GOT3 (cell line): ENCODE results near the gene SPINK13.
"Not testable (repeated sequence)": the region's sequence is repeated elsewhere in the genome, so short reads cannot be mapped to it uniquely, and the experiment has no call there.

Experiments
- DNase-seq: peaks from one replicate; lab custom pipeline; 2025; ENCODE audit warnings: mixed read lengths; lab: John Stamatoyannopoulos, UW

The SPINK13 gene

GRCh38 chr5:148312153-148312552, 43.6 kb downstream of the SPINK13 start, which contains the start of gene SPINK7:
Gene SPINK7 (plus strand): TSS chr5:148312423. CDS start chr5:148312484, 61 bp downstream.
- no peak for DNase-seq

GRCh38 chr5:148314187-148314586, 45.6 kb downstream of the SPINK13 start:
- no peak for DNase-seq

GRCh38 chr5:148314731-148315130, 46.1 kb downstream of the SPINK13 start:
- no peak for DNase-seq

GRCh38 chr5:148320011-148320963, 51.7 kb downstream of the SPINK13 start:
- not testable (repeated sequence) for DNase-seq

DNA sequence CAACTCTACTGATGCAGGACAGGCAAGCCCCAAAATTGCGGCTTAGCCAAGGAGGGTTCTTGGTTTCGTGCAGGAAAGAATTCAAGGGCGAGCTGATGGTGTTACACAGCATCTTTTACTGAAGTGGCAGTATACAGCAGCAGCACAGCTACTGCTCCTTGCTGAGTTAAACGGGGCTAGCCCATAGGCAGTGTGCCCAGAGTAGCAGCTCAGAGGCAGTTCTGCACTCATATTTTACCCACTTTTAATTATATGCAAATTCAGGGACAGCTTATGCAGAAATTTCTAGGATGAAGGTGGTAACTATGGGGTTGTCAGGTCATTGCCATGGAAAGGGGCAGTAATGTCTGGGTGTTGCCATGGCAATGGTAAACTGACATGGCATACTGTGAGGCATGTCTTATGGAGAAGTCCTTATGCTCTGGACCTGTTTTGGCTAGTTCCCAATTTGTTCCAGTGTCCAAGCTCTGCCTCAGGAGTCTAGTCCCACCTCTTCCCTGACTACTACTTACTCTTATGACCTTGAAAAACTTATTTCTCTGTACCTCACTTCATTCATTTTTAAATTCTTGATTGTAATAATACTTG, 64.8 kb downstream of the SPINK13 start:
- DNase-seq: no peak

- no peak for DNase-seq
Observed at GRCh38 chr5:148335259-148335658, 66.7 kb downstream of the SPINK13 start, which contains the start of gene SPINK9. Gene SPINK9 (plus strand): TSS chr5:148335559. CDS start chr5:148335614, 55 bp downstream.
